C4-2B (cell line): ENCODE results near the gene GPS1.

Experiments used
- H3K27ac ChIP-seq: fragments of 450-650 bp; 2 replicates; pipeline ENCODE4 v1.5.1; 2017
- CTCF ChIP-seq: fragments of 450-650 bp; conservative IDR thresholded peaks from 2 replicates; pipeline ENCODE4 v1.5.1; 2017; ENCODE audit warnings: mild to moderate bottlenecking
- ZFX ChIP-seq: fragments of 450-650 bp; IDR thresholded peaks from 2 replicates; pipeline ENCODE4 v1.6.1; 2017

Gene GPS1

DNA sequence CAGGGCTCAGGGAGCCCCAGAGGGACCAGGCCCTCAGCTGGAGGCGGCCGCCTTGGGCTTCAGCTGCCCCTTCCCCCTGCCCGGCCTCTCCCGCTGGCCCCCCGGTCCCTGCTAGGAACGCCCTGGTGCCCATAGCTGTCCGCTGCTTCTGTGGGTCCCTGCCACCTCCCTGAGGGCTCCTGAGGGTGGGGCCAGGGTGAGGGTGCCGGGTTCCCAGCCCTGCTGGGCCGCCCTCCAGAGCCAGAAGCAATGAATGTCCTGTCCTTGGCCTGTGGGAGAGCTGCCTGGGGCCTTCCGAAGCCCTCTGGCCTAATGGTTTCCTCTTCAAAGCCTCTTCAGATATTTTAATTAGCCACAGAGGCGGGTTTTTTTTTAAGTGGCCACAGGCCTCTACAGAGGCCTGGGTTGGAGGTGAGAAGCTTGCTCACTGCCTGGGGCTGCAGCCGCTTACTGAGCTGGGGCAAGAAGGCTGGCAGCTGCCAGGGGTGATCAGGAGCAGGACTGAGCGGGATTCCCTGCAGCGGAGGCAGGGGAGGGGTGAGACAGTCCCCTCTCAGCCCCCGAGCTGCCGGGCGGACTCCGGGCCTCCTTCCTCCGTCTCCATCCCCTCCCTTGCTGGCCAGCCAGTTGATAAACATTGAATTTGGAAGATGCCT, 38.9 kb upstream of the GPS1 start:
- no peak overlapping the region for H3K27ac ChIP-seq
- no peak for TF ChIP-seq ZFX
- TF ChIP-seq CTCF = no peak

GRCh38 chr17:82013341-82013740, 38.4 kb upstream of the GPS1 start:
- H3K27ac ChIP-seq = no peak overlapping the region
- TF ChIP-seq ZFX (no peak), CTCF (no peak)

DNA sequence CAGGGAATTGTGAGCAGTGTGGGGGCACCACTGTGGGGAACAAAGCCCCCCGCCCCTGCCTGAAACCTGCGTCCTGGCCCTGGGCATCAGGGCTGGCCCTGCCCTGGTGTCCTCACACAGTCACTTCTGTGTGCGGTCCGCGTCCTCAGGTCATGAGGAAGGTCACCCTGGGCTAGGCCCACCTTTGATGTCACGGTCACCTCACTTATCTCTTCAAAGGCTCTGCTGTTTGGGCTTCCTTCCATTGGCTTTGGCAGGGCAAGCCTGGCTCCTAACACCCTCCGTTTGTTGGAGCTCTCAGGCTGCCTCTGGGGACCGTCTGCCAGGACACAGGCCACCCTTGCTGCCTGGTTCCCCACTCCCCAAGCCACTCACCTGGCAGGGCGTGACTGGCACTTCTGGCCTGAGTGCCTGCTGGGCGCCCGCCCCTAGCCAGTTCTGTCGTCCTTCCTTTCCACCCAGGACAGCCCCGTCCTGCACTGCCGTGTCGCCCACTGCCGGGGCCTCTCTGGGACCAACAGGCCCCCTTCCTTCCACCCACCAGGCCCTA, 37.9 kb upstream of the GPS1 start:
- no peak overlapping the region for H3K27ac ChIP-seq
- TF ChIP-seq ZFX (no peak), CTCF (no peak)

DNA sequence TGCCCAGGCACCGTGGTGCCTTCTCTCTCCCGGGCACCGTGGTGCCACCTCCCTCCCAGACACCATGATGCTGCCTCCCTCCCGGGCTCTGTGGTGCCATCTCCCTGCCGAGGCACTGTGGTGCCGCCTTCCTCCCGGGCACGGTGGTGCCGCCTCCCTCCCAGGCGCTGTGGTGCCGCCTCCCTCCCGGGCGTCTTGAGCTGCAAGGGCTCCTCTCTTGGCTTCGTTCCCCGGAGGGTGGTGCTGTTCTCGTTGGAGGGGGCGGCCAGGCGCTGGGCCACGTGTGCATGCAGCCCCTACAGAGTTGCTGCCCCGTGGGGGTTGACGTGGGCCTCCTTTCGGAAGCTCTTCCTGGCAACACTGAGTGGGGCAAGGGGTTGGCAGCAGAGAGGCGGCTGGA, 37.3 kb upstream of the GPS1 start:
- no peak overlapping the region for H3K27ac ChIP-seq
- no peak for TF ChIP-seq CTCF
- TF ChIP-seq ZFX = no peak

- no peak for TF ChIP-seq CTCF
- TF ChIP-seq ZFX = no peak
- H3K27ac ChIP-seq = no peak overlapping the region
These were observed 36.8 kb upstream of the GPS1 start for GRCh38 chr17:82014971-82015310.

- TF ChIP-seq ZFX (no peak), CTCF (no peak)
- no peak overlapping the region for H3K27ac ChIP-seq
These were observed 36.3 kb upstream of the GPS1 start for GRCh38 chr17:82015311-82015971.

DNA sequence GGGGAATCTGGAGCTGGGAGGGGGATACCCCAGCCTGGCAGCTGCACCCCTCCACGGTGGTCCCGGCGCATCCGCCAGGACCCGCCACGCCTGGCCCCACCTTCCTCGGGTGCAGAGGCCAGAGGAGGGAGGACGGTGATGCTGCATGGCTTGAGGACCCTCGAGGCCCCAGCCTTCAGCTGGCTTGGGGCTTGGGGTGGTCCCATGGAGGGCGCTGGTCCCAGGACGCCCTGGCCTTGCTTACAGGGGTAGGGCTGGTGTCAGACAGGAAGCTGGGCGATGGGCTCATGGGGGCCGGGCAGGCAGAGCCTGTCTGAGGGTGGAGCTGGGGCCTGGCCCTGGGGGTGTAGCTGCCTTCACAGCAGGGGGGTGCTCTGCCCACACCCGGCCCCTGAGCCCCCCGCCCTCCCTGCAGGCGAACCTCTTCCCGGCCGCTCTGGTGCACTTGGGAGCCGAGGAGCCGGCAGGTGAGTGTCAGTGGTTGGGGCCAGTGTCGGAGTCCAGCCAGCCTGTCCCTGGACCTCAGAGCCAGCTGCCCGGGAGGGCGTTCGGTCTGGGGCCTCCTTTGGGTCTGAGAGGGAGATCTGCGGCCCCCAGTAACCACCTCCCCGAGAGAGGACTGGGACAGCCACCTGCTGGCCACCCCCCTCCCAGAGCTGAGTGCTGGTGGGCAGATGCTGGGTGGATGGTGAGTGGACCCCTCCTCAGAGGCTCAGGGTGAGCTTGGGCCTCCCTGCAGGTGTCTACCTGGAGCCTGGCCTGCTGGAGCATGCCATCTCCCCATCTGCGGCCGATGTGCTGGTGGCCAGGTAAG, 35.4 kb upstream of the GPS1 start:
- no peak overlapping the region for H3K27ac ChIP-seq
- TF ChIP-seq ZFX (no peak), CTCF (no peak)
